Activated CD4-positive, alpha-beta T cell treated with anti-CD3 and anti-CD28 coated beads, Interleukin-2, amount 10 ng/mL, durations not matched to agents 24 days and 14 days (primary cell): Measurements from ENCODE around the gene KIF26B. TPM values are rescaled to one million over a fixed set of nuclear protein-coding genes. Genes with fewer than 3 reads are reported as not detected.
"Not testable (repeated sequence)": the region's sequence is repeated elsewhere in the genome, so short reads cannot be mapped to it uniquely, and the experiment has no call there.

Experiments used
- DNase-seq: peaks from one replicate; pipeline ENCODE4 v3.0.0; 2022
- H3K27ac Mint-ChIP-seq: one replicate; pipeline ENCODE4 v1.8.0; 2022; ENCODE audit warnings: mild to moderate bottlenecking, mixed read lengths
- H3K27me3 Mint-ChIP-seq: one replicate; pipeline ENCODE4 v1.8.0; 2022; ENCODE audit warnings: mixed read lengths
- H3K36me3 Mint-ChIP-seq: one replicate; pipeline ENCODE4 v1.8.0; 2022; ENCODE audit warnings: low read depth, mild to moderate bottlenecking, mixed read lengths
- H3K4me1 Mint-ChIP-seq: one replicate; pipeline ENCODE4 v1.8.0; 2021; ENCODE audit warnings: mixed read lengths
- H3K4me3 Mint-ChIP-seq: one replicate; pipeline ENCODE4 v1.8.0; 2022; ENCODE audit warnings: mild to moderate bottlenecking, moderate library complexity, mixed read lengths
- H3K9me3 Mint-ChIP-seq: one replicate; pipeline ENCODE4 v1.8.0; 2021; ENCODE audit warnings: mixed read lengths
- intact Hi-C: fragments of 100-400 bp; cut with micrococcal nuclease; formaldehyde crosslinking; loops from one replicate; pipeline ENCODE4 v1.15.1; 2023
- total RNA-seq: library from RNA; stranded (reverse); gene quantifications from 2 replicates; pipeline ENCODE4 v1.2.3, GENCODE V29; 2022

KIF26B gene
- total RNA-seq, 1 donor from 2014 or later = 0.07 TPM

GRCh38 chr1:245402998-245403397, 248.2 kb downstream of the KIF26B start:
- H3K9me3 Mint-ChIP-seq, intact Hi-C loops, H3K4me3 Mint-ChIP-seq: not testable (repeated sequence)

GRCh38 chr1:245404527-245404926, 249.7 kb downstream of the KIF26B start:
- H3K9me3 Mint-ChIP-seq = no peaks in the 10 kb centered on the region
- DNase-seq = no peak
- H3K36me3 Mint-ChIP-seq = no peaks in the 10 kb centered on the region
- no peaks in the 10 kb centered on the region for H3K4me1 Mint-ChIP-seq
- intact Hi-C loops = no loop called here
- no peak overlapping the region for H3K4me3 Mint-ChIP-seq
- peaks cover 2% of the 10 kb centered on the region for H3K27me3 Mint-ChIP-seq
- no peak overlapping the region for H3K27ac Mint-ChIP-seq

More at GRCh38 chr1:245402998-245403397, 248.2 kb downstream of the KIF26B start:
- not testable (repeated sequence) for H3K27me3 Mint-ChIP-seq, H3K27ac Mint-ChIP-seq, H3K36me3 Mint-ChIP-seq, DNase-seq, H3K4me1 Mint-ChIP-seq

DNA sequence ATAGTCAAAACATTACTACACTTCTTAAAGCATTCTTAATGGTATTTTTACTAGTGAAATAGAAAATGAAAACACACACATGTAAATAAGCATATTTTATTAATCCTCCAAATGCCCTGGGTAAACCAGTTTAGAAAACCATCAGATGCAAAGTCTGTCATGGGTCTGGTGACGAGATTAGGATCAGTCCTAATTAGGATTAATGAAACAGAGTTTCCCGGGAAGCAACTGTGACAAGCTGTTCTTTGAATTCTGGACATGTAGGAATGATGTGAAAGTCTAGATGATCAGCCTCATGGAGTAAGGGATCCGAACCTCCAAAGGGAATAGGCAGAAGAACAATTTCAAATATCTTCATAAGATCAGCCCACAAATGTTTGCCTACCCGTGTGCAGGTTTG, 250.2 kb downstream of the KIF26B start:
- DNase-seq = no peak
- intact Hi-C loops = no loop called here
- H3K27ac Mint-ChIP-seq = no peak overlapping the region
- H3K4me1 Mint-ChIP-seq = no peaks in the 10 kb centered on the region
- no peaks in the 10 kb centered on the region for H3K36me3 Mint-ChIP-seq
- H3K9me3 Mint-ChIP-seq = no peaks in the 10 kb centered on the region
- H3K27me3 Mint-ChIP-seq = peaks cover 2% of the 10 kb centered on the region
- no peak overlapping the region for H3K4me3 Mint-ChIP-seq

GRCh38 chr1:245406426-245406825, 251.6 kb downstream of the KIF26B start:
- no peaks in the 10 kb centered on the region for H3K9me3 Mint-ChIP-seq
- no peaks in the 10 kb centered on the region for H3K36me3 Mint-ChIP-seq
- no peaks in the 10 kb centered on the region for H3K4me1 Mint-ChIP-seq
- peaks cover 2% of the 10 kb centered on the region for H3K27me3 Mint-ChIP-seq
- H3K4me3 Mint-ChIP-seq = no peak overlapping the region
- H3K27ac Mint-ChIP-seq = no peak overlapping the region
- no peak for DNase-seq
- intact Hi-C loops = no loop called here

DNA sequence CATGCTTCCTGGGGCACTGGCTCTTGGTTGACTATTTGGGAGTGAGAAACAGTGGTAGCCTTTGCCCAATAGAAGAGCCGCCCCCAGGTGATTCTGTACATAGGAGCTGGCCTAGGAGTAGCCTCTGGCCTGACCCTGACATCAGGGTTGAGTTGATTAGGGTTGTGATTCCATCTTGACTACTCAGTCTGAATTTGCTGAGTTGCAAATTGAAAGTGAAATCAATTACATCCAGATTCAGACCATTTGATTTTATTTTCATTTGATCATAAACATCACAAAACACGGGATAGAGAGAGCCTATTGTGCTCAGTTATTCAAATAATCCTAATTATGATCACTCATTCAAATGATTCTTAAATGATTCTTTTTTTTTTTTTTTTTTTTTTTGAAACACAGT, 253.2 kb downstream of the KIF26B start:
- intact Hi-C loops = no loop called here
- Mint-ChIP-seq H3K27me3 (peaks cover 2% of the 10 kb centered on the region), H3K9me3 (no peaks in the 10 kb centered on the region), H3K4me3 (no peak overlapping the region), H3K36me3 (no peaks in the 10 kb centered on the region), H3K27ac (no peak overlapping the region), H3K4me1 (no peaks in the 10 kb centered on the region)
- no peak for DNase-seq

DNA sequence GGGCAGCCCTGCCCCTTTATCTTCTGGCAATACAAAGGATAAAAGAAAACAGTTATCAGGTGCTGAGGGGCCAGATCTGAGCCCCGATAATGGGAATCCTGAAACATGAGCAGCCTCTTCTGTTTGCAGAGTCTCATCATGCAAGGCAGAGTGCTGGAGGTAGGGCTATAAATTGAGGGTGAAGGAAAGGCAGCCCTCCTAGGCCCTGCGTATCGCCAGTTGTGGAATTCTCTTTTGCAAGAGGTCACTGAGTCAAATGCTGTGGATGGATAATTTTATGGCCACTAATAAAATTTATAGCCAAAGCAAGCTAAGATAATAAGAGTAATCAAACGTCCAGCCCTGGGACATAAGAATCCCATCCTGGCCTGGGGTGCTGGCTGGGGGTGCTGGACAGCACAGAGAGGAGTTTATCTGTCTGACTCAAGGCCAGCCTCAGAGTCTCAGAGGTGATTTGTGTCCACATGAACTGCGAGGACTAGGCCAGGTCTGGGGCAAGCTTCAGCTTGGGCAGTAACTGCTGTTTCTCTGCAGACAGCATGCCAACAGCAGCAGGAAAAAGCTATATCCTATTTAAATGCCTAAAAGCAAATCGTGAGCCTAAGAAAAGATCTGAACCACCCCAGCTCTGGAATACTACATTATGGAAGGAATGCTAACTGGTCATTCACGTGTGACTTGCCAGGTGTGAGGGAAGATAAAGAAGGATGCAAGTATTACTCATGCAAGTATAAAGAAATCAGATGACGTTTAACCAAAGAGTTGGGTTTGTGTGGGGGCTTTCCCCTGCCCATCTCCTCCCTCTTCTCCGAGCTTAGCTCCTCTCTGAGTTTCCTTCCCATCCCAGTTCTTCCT, 254.8 kb downstream of the KIF26B start:
- DNase-seq = no peak
- Mint-ChIP-seq H3K36me3 (no peaks in the 10 kb centered on the region), H3K27ac (no peak overlapping the region), H3K27me3 (no peaks in the 10 kb centered on the region), H3K4me3 (no peak overlapping the region), H3K4me1 (no peaks in the 10 kb centered on the region), H3K9me3 (no peaks in the 10 kb centered on the region)
- intact Hi-C loops = no loop called here

DNA sequence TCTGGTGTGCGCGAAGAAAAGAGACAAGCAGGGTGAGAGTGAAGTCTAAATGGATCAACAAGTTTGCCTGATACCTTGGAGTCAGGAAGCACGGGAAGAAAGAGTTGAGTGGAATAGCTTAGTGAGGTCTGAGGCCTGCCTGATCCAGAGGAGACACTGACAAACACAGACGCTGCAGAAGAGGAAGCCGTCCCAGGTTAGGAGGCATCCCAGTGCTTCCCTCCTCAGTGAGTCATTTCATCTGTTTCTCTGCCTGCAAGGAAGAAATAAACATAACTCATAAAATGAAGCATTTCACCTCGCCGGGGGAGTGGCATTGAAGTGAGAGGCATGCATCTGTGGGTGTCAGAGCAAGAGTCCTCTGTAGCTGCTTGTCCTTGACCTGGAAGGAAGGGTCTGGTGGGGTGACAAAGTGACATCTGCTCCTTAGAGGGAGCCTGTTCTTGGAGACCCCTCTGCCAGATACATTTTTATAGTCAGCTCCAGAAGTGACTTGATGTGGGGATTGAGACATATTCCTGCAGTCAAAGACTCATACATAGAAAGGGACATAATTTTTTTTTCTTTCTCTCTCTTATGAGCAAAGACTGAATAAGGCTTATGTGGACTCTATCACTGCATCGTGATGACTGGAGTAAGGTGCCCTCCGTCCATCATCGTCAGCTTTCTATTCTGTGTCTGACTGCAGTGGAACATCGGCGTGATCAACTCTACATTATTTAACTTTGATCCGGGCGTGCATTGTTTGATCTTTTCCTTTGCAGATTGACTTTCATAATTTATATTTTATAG, 256.7 kb downstream of the KIF26B start:
- Mint-ChIP-seq H3K27ac (no peak overlapping the region), H3K9me3 (no peaks in the 10 kb centered on the region), H3K27me3 (no peaks in the 10 kb centered on the region), H3K4me3 (no peak overlapping the region), H3K4me1 (no peaks in the 10 kb centered on the region), H3K36me3 (no peaks in the 10 kb centered on the region)
- no peak for DNase-seq
- intact Hi-C loops = no loop called here

- Mint-ChIP-seq H3K4me1 (no peaks in the 10 kb centered on the region), H3K27ac (no peak overlapping the region), H3K36me3 (no peaks in the 10 kb centered on the region), H3K27me3 (no peaks in the 10 kb centered on the region), H3K9me3 (no peaks in the 10 kb centered on the region), H3K4me3 (no peak overlapping the region)
- intact Hi-C loops = no loop called here
- DNase-seq = no peak
Measured at GRCh38 chr1:245412306-245412705, 257.5 kb downstream of the KIF26B start.

DNA sequence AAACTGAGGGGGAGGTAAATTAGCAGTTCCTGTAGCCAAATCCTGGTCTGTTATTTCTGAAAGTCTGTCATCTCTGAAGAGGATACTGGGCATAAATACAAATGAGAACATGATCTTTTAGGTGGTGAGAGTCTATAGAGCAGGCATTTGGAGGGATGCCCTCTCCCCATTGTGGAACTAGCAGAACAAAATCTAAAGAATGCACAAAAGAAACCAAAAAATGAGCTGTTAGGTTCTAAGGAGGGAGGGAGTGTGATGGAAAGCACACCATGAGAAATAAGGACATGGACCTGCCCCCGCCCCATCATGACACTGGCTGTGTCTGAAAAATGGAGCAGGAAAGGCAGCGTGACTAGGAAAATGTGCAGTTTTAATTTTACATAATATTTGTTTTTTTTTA, 262.0 kb downstream of the KIF26B start:
- Mint-ChIP-seq H3K36me3 (no peaks in the 10 kb centered on the region), H3K4me3 (no peak overlapping the region), H3K27ac (no peak overlapping the region), H3K27me3 (no peaks in the 10 kb centered on the region), H3K9me3 (no peaks in the 10 kb centered on the region), H3K4me1 (no peaks in the 10 kb centered on the region)
- DNase-seq = no peak
- intact Hi-C loops = no loop called here

DNA sequence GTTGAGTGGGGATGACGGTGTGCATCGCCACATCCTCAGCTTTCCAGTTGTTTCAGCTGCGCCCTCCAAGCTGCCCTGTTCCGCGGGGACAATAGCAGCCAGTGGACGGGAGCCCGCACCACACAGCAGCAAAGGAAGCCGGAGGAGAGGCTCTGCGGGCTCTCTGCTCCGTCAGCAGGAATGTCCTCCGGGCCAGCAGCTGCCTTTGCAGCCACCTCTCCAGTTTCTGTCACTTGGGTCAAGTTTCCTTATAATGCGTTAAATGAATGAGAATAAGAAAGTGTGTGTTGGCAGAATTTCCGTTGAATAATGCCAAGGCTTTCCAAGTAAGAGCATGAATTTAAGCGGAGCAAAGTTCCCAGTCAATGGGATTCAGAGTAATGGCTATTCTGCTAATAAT, 263.3 kb downstream of the KIF26B start:
- Mint-ChIP-seq H3K4me3 (no peak overlapping the region), H3K4me1 (no peaks in the 10 kb centered on the region), H3K27me3 (no peaks in the 10 kb centered on the region), H3K36me3 (no peaks in the 10 kb centered on the region), H3K9me3 (no peaks in the 10 kb centered on the region), H3K27ac (no peak overlapping the region)
- DNase-seq = no peak
- intact Hi-C loops = no loop called here

DNA sequence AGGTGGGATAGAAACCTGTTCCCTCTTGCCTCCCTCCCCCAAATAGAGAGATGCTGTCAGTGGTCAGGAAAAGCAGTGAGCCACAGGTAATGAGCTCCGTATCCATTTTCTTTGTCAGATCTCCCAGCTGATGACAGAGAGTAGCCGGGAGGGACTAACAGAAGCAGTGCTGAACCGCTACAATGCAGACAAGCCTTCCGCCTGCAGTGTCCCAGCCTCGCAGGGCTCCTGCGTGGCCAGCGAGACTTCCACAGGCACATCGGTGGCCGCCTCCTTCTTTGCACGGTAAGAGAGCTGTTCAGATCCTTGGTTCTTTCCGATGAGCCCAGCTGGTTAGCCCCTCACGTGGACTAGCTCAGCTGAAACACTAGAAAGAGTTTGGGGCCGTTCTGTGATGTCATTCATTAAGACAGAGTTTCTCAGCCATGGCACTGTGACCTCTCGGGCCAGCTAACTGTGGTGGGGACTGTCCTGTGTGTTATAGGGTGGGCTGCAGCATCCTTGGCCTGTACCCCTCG, 264.7 kb downstream of the KIF26B start:
- Mint-ChIP-seq H3K36me3 (no peaks in the 10 kb centered on the region), H3K27ac (no peak overlapping the region), H3K4me3 (no peak overlapping the region), H3K9me3 (no peaks in the 10 kb centered on the region), H3K4me1 (no peaks in the 10 kb centered on the region), H3K27me3 (no peaks in the 10 kb centered on the region)
- no peak for DNase-seq
- intact Hi-C loops = no loop called here

- Mint-ChIP-seq H3K4me3 (no peak overlapping the region), H3K27me3 (no peaks in the 10 kb centered on the region), H3K4me1 (no peaks in the 10 kb centered on the region), H3K27ac (no peak overlapping the region), H3K36me3 (no peaks in the 10 kb centered on the region), H3K9me3 (no peaks in the 10 kb centered on the region)
- intact Hi-C loops = no loop called here
- DNase-seq = no peak
Measured at GRCh38 chr1:245419989-245420388, 265.2 kb downstream of the KIF26B start.

GRCh38 chr1:245420926-245421325, 266.1 kb downstream of the KIF26B start:
- no peaks in the 10 kb centered on the region for H3K9me3 Mint-ChIP-seq

DNA sequence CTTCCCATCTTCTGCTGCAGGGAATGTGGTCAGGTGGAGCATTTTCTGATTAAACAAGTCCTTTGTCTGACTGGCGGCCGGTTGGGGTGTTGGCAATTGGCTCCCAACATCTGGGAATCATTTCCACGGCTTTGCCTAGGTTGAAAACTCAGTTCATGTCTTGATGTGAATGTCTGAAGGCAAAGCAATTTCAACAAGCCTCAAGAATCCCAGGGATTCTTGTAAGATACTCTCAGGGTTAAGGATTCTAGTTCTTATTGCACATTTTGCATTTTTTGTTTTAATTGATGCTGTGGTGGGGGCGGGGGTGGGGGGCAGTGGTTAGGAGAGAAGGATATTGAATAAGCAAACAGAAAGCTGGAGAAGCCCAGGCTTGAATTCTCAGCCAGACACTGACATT, 273.9 kb downstream of the KIF26B start:
- DNase-seq = no peak
- Mint-ChIP-seq H3K27ac (no peak overlapping the region), H3K27me3 (no peaks in the 10 kb centered on the region), H3K4me3 (no peak overlapping the region), H3K36me3 (no peaks in the 10 kb centered on the region), H3K4me1 (no peaks in the 10 kb centered on the region), H3K9me3 (no peaks in the 10 kb centered on the region)
- intact Hi-C loops = no loop called here

More at GRCh38 chr1:245420926-245421325, 266.1 kb downstream of the KIF26B start:
- H3K36me3 Mint-ChIP-seq = no peaks in the 10 kb centered on the region
- H3K27ac Mint-ChIP-seq = no peak overlapping the region
- H3K27me3 Mint-ChIP-seq = no peaks in the 10 kb centered on the region
- no peak for DNase-seq
- intact Hi-C loops = no loop called here
- H3K4me1 Mint-ChIP-seq = no peaks in the 10 kb centered on the region
- no peak overlapping the region for H3K4me3 Mint-ChIP-seq
